Endothelial cell of umbilical vein (primary cell): Measurements from ENCODE around the gene MYLK. TPM values are rescaled to one million over a fixed set of nuclear protein-coding genes. Genes with fewer than 3 reads are reported as not detected.
"Not testable (repeated sequence)": the region's sequence is repeated elsewhere in the genome, so short reads cannot be mapped to it uniquely, and the experiment has no call there.

Source experiments
- BruUV-seq: library from RNA; stranded (reverse); fragments of 400-500 nt; replicated peaks from 2 replicates; lab custom pipeline; 2021; lab: Mats Ljungman, UMichigan
- CTCF ChIA-PET: fragments of 300-600, 350-600 bp; sonication (Branson Sonifier 250); formaldehyde crosslinking; loops from one replicate; lab custom pipeline; 2021; ENCODE audit warnings: antibody characterized with exemption, inconsistent platforms; lab: Charles Lee
- POLR2A ChIA-PET: fragments of 300-600, 350-600 bp; sonication (Branson Sonifier 250); formaldehyde crosslinking; loops from one replicate; lab custom pipeline; 2021; ENCODE audit warnings: antibody characterized with exemption, inconsistent platforms; lab: Charles Lee
- DNase-seq: peaks from one replicate; pipeline ENCODE4 v3.0.0-alpha.2; 2011; ENCODE audit warnings: low read depth, low spot score
- FAIRE-seq: peaks from 2 replicates; lab custom pipeline; 2011; peaks lifted over from hg19 to GRCh38; lab: Jason Lieb, UNC
- H2AFZ ChIP-seq: 2 replicates; pipeline ENCODE4 v1.6.0; 2012; ENCODE audit warnings: low read depth, low read length, control low read depth, inconsistent platforms
- H3K27ac ChIP-seq: 2 replicates; pipeline ENCODE4 v1.5.1; 2011; ENCODE audit warnings: low read depth, mild to moderate bottlenecking, control low read depth, low read length, moderate library complexity; ENCODE audit not compliant: insufficient read depth
- H3K27me3 ChIP-seq, 2 experiments: 2 replicates each; pipeline versions ENCODE4 v1.6.0 to v1.6.1; 2011; ENCODE audit warnings: low read length in 2 of 2, mixed read lengths in 1 of 2; ENCODE audit not compliant: control insufficient read depth in 2 of 2, insufficient read depth in 2 of 2
- H3K36me3 ChIP-seq, 2 experiments: 2 replicates in 1 of 2; 3 replicates in 1 of 2; pipeline ENCODE4 v1.5.1; 2011; ENCODE audit warnings: low read length in 2 of 2, mild to moderate bottlenecking in 1 of 2, moderate library complexity in 1 of 2; ENCODE audit not compliant: control insufficient read depth in 2 of 2, insufficient read depth in 2 of 2; ENCODE audit errors: extremely low read depth in 1 of 2
- H3K4me1 ChIP-seq: 3 replicates; pipeline ENCODE4 v1.5.1; 2011; ENCODE audit warnings: mild to moderate bottlenecking, low read length; ENCODE audit not compliant: control insufficient read depth, insufficient read depth; ENCODE audit errors: extremely low read depth
- H3K4me2 ChIP-seq: 2 replicates; pipeline ENCODE4 v1.6.1; 2011; ENCODE audit warnings: low read length, control low read depth, mixed read lengths; ENCODE audit not compliant: insufficient read depth
- H3K4me3 ChIP-seq, 3 experiments: fragments of 200-600 bp in 1 of 3; sonication (generic), shearing (Covaris generic) in 1 of 3; replicated peaks in 1 of 3; 2 replicates each; pipeline ENCODE4 v1.5.1; 2011 to 2016; ENCODE audit warnings: control low read depth in 3 of 3, low read length in 3 of 3, mild to moderate bottlenecking in 2 of 3, inconsistent platforms in 1 of 3, low read depth in 1 of 3, moderate library complexity in 1 of 3; ENCODE audit not compliant: insufficient read depth in 1 of 3
- H3K79me2 ChIP-seq: 2 replicates; pipeline ENCODE4 v1.6.0; 2012; ENCODE audit warnings: low read length, inconsistent platforms; ENCODE audit not compliant: control insufficient read depth, insufficient read depth
- H3K9ac ChIP-seq: replicated peaks from 2 replicates; pipeline ENCODE3; 2011; ENCODE audit warnings: low read length, control low read depth; ENCODE audit not compliant: insufficient read depth; ENCODE audit errors: extremely low read depth
- H3K9me1 ChIP-seq: replicated peaks from 3 replicates; pipeline ENCODE4 v1.6.0; 2011; ENCODE audit warnings: mild to moderate bottlenecking, low read length; ENCODE audit not compliant: control insufficient read depth, insufficient read depth; ENCODE audit errors: extremely low read depth
- H3K9me3 ChIP-seq: replicated peaks from 2 replicates; pipeline ENCODE4 v1.5.1; 2012; ENCODE audit warnings: low read length, inconsistent platforms; ENCODE audit not compliant: control insufficient read depth, insufficient read depth
- H4K20me1 ChIP-seq: replicated peaks from 2 replicates; pipeline ENCODE3; 2011; ENCODE audit warnings: mild to moderate bottlenecking, low read length; ENCODE audit not compliant: control insufficient read depth, insufficient read depth; ENCODE audit errors: extremely low read depth
- EZH2 ChIP-seq: IDR thresholded peaks from 2 replicates; pipeline ENCODE4 v1.6.1; 2012; ENCODE audit warnings: borderline replicate concordance, low read depth, mild to moderate bottlenecking, moderate library complexity, low read length, inconsistent platforms; ENCODE audit not compliant: severe bottlenecking
- GATA2 ChIP-seq: IDR thresholded peaks from 2 replicates; pipeline ENCODE4 v1.7.0; 2011; ENCODE audit warnings: low read depth, mild to moderate bottlenecking, moderate library complexity, mixed read lengths, low read length; ENCODE audit not compliant: insufficient read length, insufficient read depth
- JUN ChIP-seq: IDR thresholded peaks from 2 replicates; pipeline ENCODE4 v1.6.1; 2011; ENCODE audit warnings: borderline replicate concordance, low read depth; ENCODE audit not compliant: insufficient read length, insufficient read depth
- MYC ChIP-seq: IDR thresholded peaks from one replicate; pipeline ENCODE4 v1.6.1; 2011; ENCODE audit warnings: mild to moderate bottlenecking, low read depth, low read length
- POLR2A ChIP-seq: IDR thresholded peaks from 2 replicates; pipeline ENCODE4 v1.6.1; 2012; ENCODE audit warnings: low read depth, mild to moderate bottlenecking, control low read depth, low read length
- POLR2AphosphoS5 ChIP-seq: IDR thresholded peaks from 2 replicates; pipeline ENCODE4 v1.6.1; 2012; ENCODE audit warnings: low read depth, mild to moderate bottlenecking, control low read depth, low read length, moderate library complexity; ENCODE audit not compliant: insufficient read depth
- dilution Hi-C: fragments of 300-500 bp; cut with MboI; formaldehyde crosslinking; loops from one replicate; pipeline ENCODE4 v1.15.0; 2019; ENCODE audit warnings: low sequenced_read_pairs; ENCODE audit not compliant: extremely low pct_ligation_motif_present
- intact Hi-C: fragments of 100-400 bp; cut with micrococcal nuclease; formaldehyde crosslinking; loops from one replicate; pipeline ENCODE4 v1.10.0; 2022
- polyA plus RNA-seq, 4 experiments: library from polyadenylated mRNA; depleted of rRNA in 3 of 4; stranded (reverse) in 3 of 4; unstranded in 1 of 4; fragments of >200 nt; gene quantifications; 2 replicates each; pipeline versions ENCODE4 v1.2.1 to v1.2.3, GENCODE V29; 2011 to 2012; ENCODE audit warnings: missing spikeins in 1 of 4
- total RNA-seq: library from RNA; stranded (reverse); gene quantifications from 2 replicates; pipeline ENCODE4 v1.2.3, GENCODE V29; 2021

Gene MYLK
- total and polyA plus RNA-seq, 2 donors (not counting 3 experiments of a cell fraction or from before 2014, with no cell fraction given), result 10.0 to 22.2 TPM

DNA sequence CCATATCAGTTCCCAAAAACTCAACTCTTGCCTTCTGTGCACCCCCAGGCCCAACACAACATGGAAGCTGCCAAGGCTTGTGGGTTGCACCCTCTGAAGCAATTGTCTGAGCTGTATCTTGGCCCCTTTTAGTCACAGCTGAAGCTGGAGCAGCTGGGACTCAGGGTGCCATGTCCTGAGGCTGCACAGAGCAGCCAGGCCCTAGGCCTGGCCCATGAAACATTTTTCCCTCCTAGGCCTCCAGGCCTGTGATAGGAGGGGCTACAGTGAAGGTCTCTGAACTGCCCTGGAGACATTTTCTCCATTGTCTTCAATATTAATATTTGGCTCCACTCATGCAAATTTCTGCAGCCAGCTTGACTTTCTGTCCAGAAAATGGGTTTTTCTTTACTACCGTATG, 8.1 kb upstream of the MYLK start:
- CTCF ChIA-PET, result no interaction called here
- POLR2A ChIA-PET, result no interaction called here

DNA sequence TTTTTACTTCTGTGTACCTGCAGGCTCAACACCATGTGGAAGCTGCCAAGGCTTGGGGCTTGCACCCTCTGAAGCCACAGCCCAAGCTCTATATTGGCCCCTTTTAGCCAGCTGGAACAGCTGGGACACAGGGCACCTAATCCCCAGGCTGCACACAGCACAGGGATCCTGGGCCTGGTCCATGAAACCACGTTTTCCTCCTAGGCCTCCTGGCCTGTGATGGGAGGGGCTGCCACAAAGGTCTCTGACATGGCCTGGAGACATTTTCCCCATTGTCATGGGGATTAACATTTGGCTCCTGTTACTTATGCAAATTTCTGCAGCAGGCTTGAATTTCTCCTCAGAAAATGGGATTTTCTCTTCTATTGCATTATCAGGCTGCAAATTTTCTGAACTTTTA, 6.9 kb upstream of the MYLK start:
- peaks cover 1 to 13% of the 10 kb centered on the region in 2 experiments for H3K27me3 ChIP-seq
- POLR2A ChIA-PET, H2AFZ ChIP-seq, H3K36me3 ChIP-seq, DNase-seq, H3K9ac ChIP-seq, dilution Hi-C loops, H3K4me2 ChIP-seq, FAIRE-seq, H3K27ac ChIP-seq, H3K4me3 ChIP-seq, H3K4me1 ChIP-seq, H4K20me1 ChIP-seq, H3K9me3 ChIP-seq, intact Hi-C loops, H3K9me1 ChIP-seq, H3K79me2 ChIP-seq, BruUV-seq: not testable (repeated sequence)
- CTCF ChIA-PET, result interaction anchor here (1.9 kb wide), 1 partner anchor 8 kb away, joined by 6 read pairs; no protein-coding TSS in a partner anchor

More for the DNA sequence above, 8.1 kb upstream of the MYLK start:
- Histone ChIP-seq H3K4me2 (no peak overlapping the region), H2AFZ (no peak overlapping the region), H3K27me3 (peaks cover 0 to 2% of the 10 kb centered on the region in 2 experiments), H3K27ac (no peak overlapping the region), H4K20me1 (no peaks in the 10 kb centered on the region), H3K4me1 (peaks cover 2% of the 10 kb centered on the region), H3K9me1 (no peaks in the 10 kb centered on the region), H3K9me3 (no peaks in the 10 kb centered on the region), H3K9ac (no peak overlapping the region), H3K79me2 (no peaks in the 10 kb centered on the region), H3K36me3 (no peaks in the 10 kb centered on the region), H3K4me3 (no peak overlapping the region)
- TF ChIP-seq MYC (no peak), JUN (no peak), GATA2 (no peak), POLR2AphosphoS5 (no peak), POLR2A (no peak), EZH2 (no peak)
- no TSS peak for BruUV-seq
- dilution Hi-C loops (no loop called here), intact Hi-C loops (no loop called here)
- DNase-seq, result no peak
- no peak for FAIRE-seq

DNA sequence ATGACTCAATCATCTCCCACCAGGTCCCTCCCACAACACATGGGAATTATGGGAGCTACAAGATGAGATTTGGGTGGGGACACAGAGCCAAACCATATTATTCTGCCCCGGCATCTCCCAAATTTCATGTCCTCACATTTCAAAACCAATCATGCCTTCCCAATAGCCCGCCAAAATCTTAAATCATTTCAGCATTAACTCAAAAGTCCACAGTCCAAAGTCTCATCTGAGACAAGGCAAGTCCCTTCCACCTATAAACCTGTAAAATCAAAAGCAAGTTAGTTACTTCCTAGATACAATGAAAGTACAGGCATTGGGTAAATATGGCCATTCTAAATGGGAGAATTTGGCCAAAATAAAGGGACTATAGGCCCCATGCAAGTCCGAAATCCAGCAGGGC, 6.0 kb upstream of the MYLK start:
- H3K79me2 ChIP-seq, BruUV-seq, H3K9ac ChIP-seq, H3K9me3 ChIP-seq, H3K27ac ChIP-seq, H3K4me2 ChIP-seq, H4K20me1 ChIP-seq, intact Hi-C loops, POLR2A ChIA-PET, dilution Hi-C loops, FAIRE-seq, H3K36me3 ChIP-seq, H3K4me1 ChIP-seq, H3K4me3 ChIP-seq, H2AFZ ChIP-seq, DNase-seq, H3K9me1 ChIP-seq: not testable (repeated sequence)
- H3K27me3 ChIP-seq, result peaks cover 2 to 14% of the 10 kb centered on the region in 2 experiments
- CTCF ChIA-PET, result interaction anchor here (1.1 to 1.9 kb wide), 2 partner anchors 9 to 18 kb away, joined by 3 to 6 read pairs; no protein-coding TSS in a partner anchor
